Activated B cell treated with CpG ODN at 0.5 μM for 24 hours (primary cell): Measurements from ENCODE around the gene CCDC186. TPM values are rescaled to one million over a fixed set of nuclear protein-coding genes. Genes with fewer than 3 reads are reported as not detected.

Source experiments
- ATAC-seq: fragments of 200-7000 bp; cut with Tn5 transposase; one replicate; pipeline ENCODE4 v1.10.0; 2021; ENCODE audit warnings: low read depth, mild to moderate bottlenecking, moderate library complexity
- CTCF ChIA-PET: fragments of 350-600 bp; sonication (Branson Sonifier 250); formaldehyde crosslinking; loops from one replicate; lab custom pipeline; 2021; ENCODE audit warnings: antibody characterized with exemption; lab: Charles Lee
- POLR2A ChIA-PET: fragments of 350-600 bp; sonication (Branson Sonifier 250); formaldehyde crosslinking; loops from one replicate; lab custom pipeline; 2021; ENCODE audit warnings: antibody characterized with exemption; lab: Charles Lee
- DNase-seq: peaks from one replicate; pipeline ENCODE4 v3.0.0; 2022
- H3K27ac Mint-ChIP-seq: one replicate; pipeline ENCODE4 v1.8.0; 2020; ENCODE audit warnings: mixed read lengths
- H3K27me3 Mint-ChIP-seq: one replicate; pipeline ENCODE4 v1.8.0; 2021; ENCODE audit warnings: mixed read lengths
- H3K36me3 Mint-ChIP-seq: one replicate; pipeline ENCODE4 v1.8.0; 2021; ENCODE audit warnings: low read depth, mixed read lengths
- H3K4me1 Mint-ChIP-seq: one replicate; pipeline ENCODE4 v1.8.0; 2021; ENCODE audit warnings: mixed read lengths
- H3K4me3 Mint-ChIP-seq: one replicate; pipeline ENCODE4 v1.8.0; 2020; ENCODE audit warnings: mild to moderate bottlenecking, mixed read lengths
- H3K9me3 Mint-ChIP-seq: one replicate; pipeline ENCODE4 v1.8.0; 2020; ENCODE audit warnings: mixed read lengths
- CTCF ChIP-seq: fragments of 200-600 bp; IDR thresholded peaks from one replicate; pipeline ENCODE4 v1.8.0; 2022; ENCODE audit warnings: antibody characterized with exemption, mild to moderate bottlenecking
- intact Hi-C: fragments of 100-400 bp; cut with micrococcal nuclease; formaldehyde crosslinking; loops from one replicate; pipeline ENCODE4 v1.15.1; 2024
- total RNA-seq: library from RNA; stranded (reverse); gene quantifications from 2 replicates; pipeline ENCODE4 v1.2.3, GENCODE V29; 2022

CCDC186 gene
- total RNA-seq, 1 donor from 2014 or later = 24.8 TPM

- Mint-ChIP-seq H3K4me3 (no peak overlapping the region), H3K9me3 (no peaks in the 10 kb centered on the region), H3K36me3 (no peaks in the 10 kb centered on the region), H3K4me1 (peaks cover 32% of the 10 kb centered on the region), H3K27ac (no peak overlapping the region), H3K27me3 (peaks cover 2% of the 10 kb centered on the region)
- ATAC-seq = peak; percentile 68
- ChIA-PET CTCF (no interaction called here), POLR2A (no interaction called here)
- no peak for TF ChIP-seq CTCF
- no peak for DNase-seq
- intact Hi-C loops = no loop called here
These were observed 100.4 kb downstream of the CCDC186 start for GRCh38 chr10:114073395-114074186.

- DNase-seq (no peak), ATAC-seq (no peak)
- CTCF ChIA-PET = no interaction called here
- H3K27me3 Mint-ChIP-seq = peaks cover 2% of the 10 kb centered on the region
- POLR2A ChIA-PET = no interaction called here
- intact Hi-C loops = no loop called here
- no peak overlapping the region for H3K27ac Mint-ChIP-seq
- peaks cover 45% of the 10 kb centered on the region for H3K4me1 Mint-ChIP-seq
- H3K36me3 Mint-ChIP-seq = no peaks in the 10 kb centered on the region
- no peak for TF ChIP-seq CTCF
- H3K9me3 Mint-ChIP-seq = no peaks in the 10 kb centered on the region
- H3K4me3 Mint-ChIP-seq = no peak overlapping the region
These were observed 102.8 kb downstream of the CCDC186 start for GRCh38 chr10:114071178-114071577.

Other genes with a start within 250 kb of the CCDC186 start
- gene ADRB1, start 130.3 kb downstream of the CCDC186 start, total RNA-seq = not detected in 2 replicates
- gene TDRD1, start 5.2 kb upstream of the CCDC186 start, total RNA-seq = 0.33 and 0.59 TPM in 2 replicates
- not detected in 2 replicates for gene VWA2, start 65.1 kb upstream of the CCDC186 start, total RNA-seq
- 0.89 and 1.3 TPM in 2 replicates for gene AFAP1L2, start 230.3 kb upstream of the CCDC186 start, total RNA-seq